Neuronal stem cell (in vitro differentiated cells): ENCODE data around the gene CRYBG3.

Experiments
- DNase-seq: peaks from one replicate; pipeline ENCODE4 v3.0.0-alpha.2; 2013; ENCODE audit warnings: low spot score
- H2AFZ ChIP-seq: one replicate; pipeline ENCODE4 v1.6.1; 2013; ENCODE audit warnings: mild to moderate bottlenecking, low read length, inconsistent platforms
- H2AK5ac ChIP-seq: 2 replicates; pipeline ENCODE4 v1.6.1; 2013; ENCODE audit warnings: low read depth, mild to moderate bottlenecking, inconsistent platforms, low read length, moderate library complexity, mixed read lengths
- H2BK120ac ChIP-seq: 2 replicates; pipeline ENCODE4 v1.6.1; 2013; ENCODE audit warnings: low read depth, mild to moderate bottlenecking, inconsistent platforms, low read length, moderate library complexity, mixed read lengths
- H2BK12ac ChIP-seq: one replicate; pipeline ENCODE4 v1.6.1; 2013; ENCODE audit warnings: low read length, inconsistent platforms
- H2BK15ac ChIP-seq: 2 replicates; pipeline ENCODE4 v1.6.1; 2013; ENCODE audit warnings: mild to moderate bottlenecking, low read length, inconsistent platforms, mixed read lengths
- H2BK5ac ChIP-seq: one replicate; pipeline ENCODE4 v1.6.1; 2013; ENCODE audit warnings: inconsistent platforms, mild to moderate bottlenecking, low read length, moderate library complexity
- H3K14ac ChIP-seq: one replicate; pipeline ENCODE4 v1.6.1; 2013; ENCODE audit warnings: low read length, inconsistent platforms
- H3K18ac ChIP-seq: 2 replicates; pipeline ENCODE4 v1.6.1; 2013; ENCODE audit warnings: low read length, inconsistent platforms
- H3K23ac ChIP-seq: 2 replicates; pipeline ENCODE4 v1.6.1; 2013; ENCODE audit warnings: low read depth, mild to moderate bottlenecking, mixed read lengths, low read length, inconsistent platforms; ENCODE audit not compliant: poor library complexity
- H3K27ac ChIP-seq: replicated peaks from 3 replicates; pipeline ENCODE4 v1.5.1; 2013; ENCODE audit warnings: low read length, inconsistent platforms
- H3K27me3 ChIP-seq, 3 experiments: 2 replicates each; pipeline ENCODE4 v1.6.1; 2013; ENCODE audit warnings: low read length in 3 of 3, mild to moderate bottlenecking in 2 of 3, inconsistent platforms in 1 of 3, low read depth in 1 of 3, mixed read lengths in 1 of 3, moderate library complexity in 1 of 3; ENCODE audit not compliant: control insufficient read depth in 3 of 3, insufficient read depth in 3 of 3
- H3K36me3 ChIP-seq, 2 donors: replicated peaks in 1 of 2; 2 replicates each; pipeline ENCODE4 v1.6.1; 2013; ENCODE audit warnings: low read length in 2 of 2; ENCODE audit not compliant: control insufficient read depth in 2 of 2, insufficient read depth in 2 of 2
- H3K4ac ChIP-seq: 2 replicates; pipeline ENCODE4 v1.6.1; 2013; ENCODE audit warnings: inconsistent platforms, mild to moderate bottlenecking, low read length, moderate library complexity
- H3K4me1 ChIP-seq, 2 donors: 1 replicate in 1 of 2; 2 replicates in 1 of 2; pipeline ENCODE4 v1.6.1; 2013; ENCODE audit warnings: low read length in 2 of 2, low read depth in 1 of 2; ENCODE audit not compliant: control insufficient read depth in 2 of 2, insufficient read depth in 1 of 2
- H3K4me2 ChIP-seq: one replicate; pipeline ENCODE4 v1.6.1; 2013; ENCODE audit warnings: mild to moderate bottlenecking, low read length, inconsistent platforms; ENCODE audit not compliant: insufficient read depth, poor library complexity, severe bottlenecking
- H3K4me3 ChIP-seq, 2 donors: 2 replicates each; pipeline ENCODE4 v1.5.1; 2013; ENCODE audit warnings: low read length in 2 of 2, mild to moderate bottlenecking in 2 of 2, inconsistent platforms in 1 of 2, moderate library complexity in 1 of 2
- H3K79me1 ChIP-seq: one replicate; pipeline ENCODE4 v1.6.1; 2013; ENCODE audit warnings: low read depth, mild to moderate bottlenecking, inconsistent platforms, low read length, moderate library complexity
- H3K9ac ChIP-seq: one replicate; pipeline ENCODE4 v1.6.1; 2013; ENCODE audit warnings: mild to moderate bottlenecking, low read depth, low read length, inconsistent platforms; ENCODE audit not compliant: poor library complexity
- H3K9me3 ChIP-seq, 2 donors: replicated peaks in 1 of 2; 2 replicates each; pipeline versions ENCODE3 to v1.6.1; 2013; ENCODE audit warnings: low read length in 2 of 2, mild to moderate bottlenecking in 2 of 2, inconsistent platforms in 1 of 2, low read depth in 1 of 2, mixed read lengths in 1 of 2, moderate library complexity in 1 of 2; ENCODE audit not compliant: control insufficient read depth in 2 of 2, insufficient read depth in 1 of 2
- H4K8ac ChIP-seq: one replicate; pipeline ENCODE4 v1.6.1; 2013; ENCODE audit warnings: low read depth, mild to moderate bottlenecking, inconsistent platforms, low read length, moderate library complexity
- H4K91ac ChIP-seq: one replicate; pipeline ENCODE4 v1.6.1; 2013; ENCODE audit warnings: low read length, low read depth, mild to moderate bottlenecking, inconsistent platforms; ENCODE audit not compliant: poor library complexity
- WGBS, 2 donors: extraction: QIAGEN DNeasy Blood & Tissue Kit; methylation state at CpG; one replicate each; pipeline ENCODE4 v1.1.7; 2013; ENCODE audit warnings: missing lambda C conversion rate in 2 of 2, mixed read lengths in 1 of 2; ENCODE audit not compliant: insufficient read length in 2 of 2, insufficient replicate concordance in 1 of 2; ENCODE audit errors: extremely low coverage in 2 of 2; 5-methylcytosine and 5-hydroxymethylcytosine counted together

CRYBG3 gene

DNA sequence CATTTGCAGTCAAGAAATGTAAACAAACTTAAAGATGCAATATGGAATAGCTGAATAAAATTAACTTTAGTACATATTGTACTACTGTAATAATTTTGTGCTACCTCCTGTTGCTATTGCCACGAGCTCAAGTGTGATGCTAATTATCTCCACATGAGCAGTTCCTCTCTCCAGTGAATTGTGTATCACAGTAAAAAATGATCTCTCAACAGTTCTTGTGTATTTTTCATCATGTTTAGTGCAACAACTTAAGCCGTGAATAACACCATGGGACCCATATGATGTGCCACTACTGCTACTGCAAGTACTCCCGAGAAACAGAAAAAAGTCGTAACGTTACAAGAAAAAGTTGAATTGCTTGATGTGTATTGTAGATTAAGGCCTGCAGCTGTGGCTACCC, 138.1 kb downstream of the CRYBG3 start:
- no peak overlapping the region for H2BK120ac ChIP-seq
- no peak overlapping the region for H2BK12ac ChIP-seq
- no peak overlapping the region for H3K4me3 ChIP-seq
- no peak overlapping the region for H2BK15ac ChIP-seq
- no peak overlapping the region for H3K4ac ChIP-seq
- H4K91ac ChIP-seq: no peak overlapping the region
- H4K8ac ChIP-seq: no peak overlapping the region
- no peak overlapping the region for H3K18ac ChIP-seq
- H3K4me1 ChIP-seq: no peaks in the 10 kb centered on the region
- no peak overlapping the region for H3K14ac ChIP-seq
- H3K36me3 ChIP-seq: peaks cover 0 to 25% of the 10 kb centered on the region in 2 donors
- H3K27ac ChIP-seq: no peak overlapping the region
- H2AK5ac ChIP-seq: no peak overlapping the region
- no peak overlapping the region for H3K9ac ChIP-seq
- no peaks in the 10 kb centered on the region for H3K9me3 ChIP-seq
- no peak overlapping the region for H2BK5ac ChIP-seq
- no peak for DNase-seq
- no peak overlapping the region for H2AFZ ChIP-seq
- no peaks in the 10 kb centered on the region for H3K27me3 ChIP-seq
- H3K4me2 ChIP-seq: no peak overlapping the region
- no peak overlapping the region for H3K23ac ChIP-seq
- WGBS, 2 donors: no CpG with 5 or more reads among the region's 5 CpGs
- no peaks in the 10 kb centered on the region for H3K79me1 ChIP-seq

GRCh38 chr3:97960551-97960950, 138.7 kb downstream of the CRYBG3 start:
- no peak overlapping the region for H3K4me2 ChIP-seq
- H4K8ac ChIP-seq: no peak overlapping the region
- H2BK12ac ChIP-seq: no peak overlapping the region
- no peaks in the 10 kb centered on the region for H3K4me1 ChIP-seq
- H2AFZ ChIP-seq: no peak overlapping the region
- H3K4ac ChIP-seq: no peak overlapping the region
- H2AK5ac ChIP-seq: no peak overlapping the region
- H2BK15ac ChIP-seq: no peak overlapping the region
- H3K9me3 ChIP-seq: no peaks in the 10 kb centered on the region
- H3K23ac ChIP-seq: no peak overlapping the region
- H3K79me1 ChIP-seq: no peaks in the 10 kb centered on the region
- H3K27me3 ChIP-seq: no peaks in the 10 kb centered on the region
- no peak overlapping the region for H3K14ac ChIP-seq
- no peak overlapping the region for H3K4me3 ChIP-seq
- H3K9ac ChIP-seq: no peak overlapping the region
- WGBS, 2 donors: no CpG with 5 or more reads among the region's 5 CpGs
- H3K27ac ChIP-seq: no peak overlapping the region
- H4K91ac ChIP-seq: no peak overlapping the region
- H2BK5ac ChIP-seq: no peak overlapping the region
- no peak overlapping the region for H3K18ac ChIP-seq
- no peak for DNase-seq
- H2BK120ac ChIP-seq: no peak overlapping the region
- peaks cover 0 to 25% of the 10 kb centered on the region in 2 donors for H3K36me3 ChIP-seq

- no peak overlapping the region for H2BK15ac ChIP-seq
- H3K14ac ChIP-seq: no peak overlapping the region
- no peak overlapping the region for H2BK120ac ChIP-seq
- no peak overlapping the region for H3K4me3 ChIP-seq
- no peak overlapping the region for H3K18ac ChIP-seq
- WGBS, 2 donors: no CpG with 5 or more reads among the region's 8 CpGs
- H2BK12ac ChIP-seq: no peak overlapping the region
- no peak overlapping the region for H4K91ac ChIP-seq
- H3K27me3 ChIP-seq: no peaks in the 10 kb centered on the region
- peaks cover 0 to 27% of the 10 kb centered on the region in 2 donors for H3K36me3 ChIP-seq
- no peak overlapping the region for H3K9ac ChIP-seq
- DNase-seq: no peak
- H3K9me3 ChIP-seq: no peaks in the 10 kb centered on the region
- no peaks in the 10 kb centered on the region for H3K79me1 ChIP-seq
- no peak overlapping the region for H3K23ac ChIP-seq
- H2AK5ac ChIP-seq: no peak overlapping the region
- no peak overlapping the region for H4K8ac ChIP-seq
- no peak overlapping the region for H2AFZ ChIP-seq
- no peak overlapping the region for H3K4me2 ChIP-seq
- H2BK5ac ChIP-seq: no peak overlapping the region
- no peak overlapping the region for H3K27ac ChIP-seq
- H3K4me1 ChIP-seq: no peaks in the 10 kb centered on the region
- H3K4ac ChIP-seq: no peak overlapping the region
These were observed 139.4 kb downstream of the CRYBG3 start for GRCh38 chr3:97960993-97961766.

GRCh38 chr3:97967966-97968365, 146.2 kb downstream of the CRYBG3 start:
- Histone ChIP-seq H3K23ac (no peak overlapping the region), H2BK5ac (no peak overlapping the region), H3K36me3 (peaks cover 2 to 12% of the 10 kb centered on the region in 2 donors), H3K4me3 (no peak overlapping the region), H2BK120ac (no peak overlapping the region), H3K4ac (no peak overlapping the region), H3K4me1 (peaks cover 0 to 3% of the 10 kb centered on the region in 2 donors), H2AFZ (no peak overlapping the region), H2AK5ac (no peak overlapping the region), H3K14ac (no peak overlapping the region), H3K9me3 (no peaks in the 10 kb centered on the region), H4K91ac (no peak overlapping the region), H2BK12ac (no peak overlapping the region), H4K8ac (no peak overlapping the region), H3K18ac (no peak overlapping the region), H3K79me1 (no peaks in the 10 kb centered on the region), H3K9ac (no peak overlapping the region), H3K27me3 (no peaks in the 10 kb centered on the region), H2BK15ac (no peak overlapping the region), H3K27ac (no peak overlapping the region), H3K4me2 (no peak overlapping the region)
- WGBS, 2 donors: no CpG with 5 or more reads among the region's 8 CpGs
- DNase-seq: no peak
